Fibroblast of skin of abdomen (primary cell): ENCODE data around the gene RSF1. TPM values are rescaled to one million over a fixed set of nuclear protein-coding genes. Genes with fewer than 3 reads are reported as not detected.
"Not testable (repeated sequence)": the region's sequence is repeated elsewhere in the genome, so short reads cannot be mapped to it uniquely, and the experiment has no call there.

Source experiments
- DNase-seq: peaks from one replicate; pipeline ENCODE4 v3.0.0-alpha.2; 2013
- polyA plus RNA-seq, 2 experiments: library from polyadenylated mRNA; unstranded; fragments of 120-200 nt; gene quantifications; one replicate each; pipeline ENCODE4 v1.2.1, GENCODE V29; 2013; ENCODE audit not compliant: insufficient read length in 2 of 2

The RSF1 gene
- polyA plus RNA-seq (2013, experiment 1 of 2; ENCODE audit: insufficient read length), result 31.2 TPM
- 26.6 TPM for polyA plus RNA-seq (2013, experiment 2 of 2; ENCODE audit: insufficient read length)

- peak; percentile 99 for DNase-seq
These were observed at the start of gene RSF1, which contains the start of gene AAMDC for GRCh38 chr11:77820565-77821348. Gene RSF1, minus strand, starts transcription at chr11:77820722. Its CDS starts 8 bp downstream, at chr11:77820714. Gene AAMDC, plus strand, starts transcription at chr11:77821144. Its CDS starts 21,353 bp downstream, at chr11:77842497.

GRCh38 chr11:77868744-77869143 lies 48.2 kb upstream of the RSF1 start:
- no peak for DNase-seq

- no peak for DNase-seq
These were observed 45.8 kb upstream of the RSF1 start for GRCh38 chr11:77866336-77866735.

- DNase-seq, result peak; percentile 28
These were observed 45.3 kb upstream of the RSF1 start for GRCh38 chr11:77865805-77866204.

- DNase-seq, result not testable (repeated sequence)
These were observed 40.9 kb upstream of the RSF1 start for GRCh38 chr11:77861444-77861843.

- not testable (repeated sequence) for DNase-seq
These were observed 37.5 kb upstream of the RSF1 start for GRCh38 chr11:77857906-77858457.

GRCh38 chr11:77854838-77855237 lies 34.3 kb upstream of the RSF1 start:
- DNase-seq, result no peak

- peak; percentile 17 for DNase-seq
These were observed 31.0 kb upstream of the RSF1 start for GRCh38 chr11:77851503-77851902.

GRCh38 chr11:77843700-77844099 lies 23.2 kb upstream of the RSF1 start:
- DNase-seq, result not testable (repeated sequence)

GRCh38 chr11:77842441-77843121 lies 22.1 kb upstream of the RSF1 start:
- peak; percentile 9 for DNase-seq

GRCh38 chr11:77833302-77833701 lies 12.8 kb upstream of the RSF1 start:
- DNase-seq, result no peak

- no peak for DNase-seq
These were observed 8.4 kb upstream of the RSF1 start for GRCh38 chr11:77828926-77829325.

- peak; percentile 31 for DNase-seq
These were observed 3.3 kb upstream of the RSF1 start for GRCh38 chr11:77823775-77824174.

GRCh38 chr11:77822126-77822525 lies 1.6 kb upstream of the RSF1 start:
- not testable (repeated sequence) for DNase-seq

GRCh38 chr11:77821349-77821851 lies 878 bp upstream of the RSF1 start:
- peak; percentile 39 for DNase-seq

- DNase-seq, result peak; percentile 30
These were observed 479 bp downstream of the RSF1 start for GRCh38 chr11:77819921-77820564.

GRCh38 chr11:77819411-77819920 lies 1.1 kb downstream of the RSF1 start:
- DNase-seq, result peak; percentile 82

GRCh38 chr11:77815459-77815858 lies 5.1 kb downstream of the RSF1 start:
- DNase-seq, result no peak

GRCh38 chr11:77814848-77815247 lies 5.7 kb downstream of the RSF1 start:
- no peak for DNase-seq

- DNase-seq, result peak; percentile 35
These were observed 7.3 kb downstream of the RSF1 start for GRCh38 chr11:77813256-77813655.

GRCh38 chr11:77806993-77807392 lies 13.5 kb downstream of the RSF1 start:
- DNase-seq, result no peak

- DNase-seq, result no peak
These were observed 14.1 kb downstream of the RSF1 start for GRCh38 chr11:77806415-77806814.
